OCI-M2 (cell line): ENCODE results near the gene PDZK1.
"Not testable (repeated sequence)": the region's sequence is repeated elsewhere in the genome, so short reads cannot be mapped to it uniquely, and the experiment has no call there.

Source experiments
- DNase-seq: peaks from one replicate; lab custom pipeline; 2025; ENCODE audit not compliant: unreplicated experiment; lab: John Stamatoyannopoulos, UW

The PDZK1 gene

GRCh38 chr1:145710291-145711027 is 3.3 kb upstream of the PDZK1 start:
- no peak for DNase-seq

GRCh38 chr1:145708063-145708462 is 895 bp upstream of the PDZK1 start:
- DNase-seq = no peak

GRCh38 chr1:145706086-145706664 is 993 bp downstream of the PDZK1 start:
- DNase-seq = no peak

- no peak for DNase-seq
Measured at GRCh38 chr1:145705622-145706021, 1.5 kb downstream of the PDZK1 start.

GRCh38 chr1:145702826-145703225 is 4.3 kb downstream of the PDZK1 start:
- DNase-seq = no peak

GRCh38 chr1:145702052-145702451 is 5.1 kb downstream of the PDZK1 start:
- DNase-seq = no peak

- DNase-seq = no peak
Measured at GRCh38 chr1:145701306-145701862, 5.8 kb downstream of the PDZK1 start.

GRCh38 chr1:145696630-145696960 is 10.6 kb downstream of the PDZK1 start:
- no peak for DNase-seq

- no peak for DNase-seq
Measured at GRCh38 chr1:145695821-145696629, 11.1 kb downstream of the PDZK1 start.

GRCh38 chr1:145692785-145693443 is 14.3 kb downstream of the PDZK1 start:
- DNase-seq = no peak

- no peak for DNase-seq
Measured at GRCh38 chr1:145690587-145691558, 16.3 kb downstream of the PDZK1 start.

- DNase-seq = no peak
Measured at GRCh38 chr1:145689922-145690321, 17.2 kb downstream of the PDZK1 start.

GRCh38 chr1:145688924-145689323 is 18.2 kb downstream of the PDZK1 start:
- no peak for DNase-seq

GRCh38 chr1:145688328-145688727 is 18.8 kb downstream of the PDZK1 start:
- no peak for DNase-seq

GRCh38 chr1:145686078-145686477 is 21.1 kb downstream of the PDZK1 start:
- not testable (repeated sequence) for DNase-seq

GRCh38 chr1:145684858-145685257 is 22.3 kb downstream of the PDZK1 start:
- DNase-seq = not testable (repeated sequence)

GRCh38 chr1:145673217-145673616 is 34.0 kb downstream of the PDZK1 start:
- DNase-seq = not testable (repeated sequence)

GRCh38 chr1:145670995-145671745 is 36.0 kb downstream of the PDZK1 start:
- not testable (repeated sequence) for DNase-seq

- not testable (repeated sequence) for DNase-seq
Measured at GRCh38 chr1:145665015-145665414, 42.2 kb downstream of the PDZK1 start.
